H9 (cell line): Measurements from ENCODE around the gene MAPKAP1. TPM values are rescaled to one million over a fixed set of nuclear protein-coding genes. Genes with fewer than 3 reads are reported as not detected.

Experiments
- DNase-seq: peaks from one replicate; pipeline ENCODE4 v3.0.0-alpha.2; 2017
- H2AFZ ChIP-seq: one replicate; pipeline ENCODE4 v1.6.1; 2013; ENCODE audit warnings: mild to moderate bottlenecking, low read length, control low read depth, moderate library complexity
- H2AK5ac ChIP-seq: 2 replicates; pipeline ENCODE4 v1.6.1; 2013; ENCODE audit warnings: low read length, control low read depth, mixed read lengths; ENCODE audit not compliant: insufficient read length
- H2BK120ac ChIP-seq: one replicate; pipeline ENCODE4 v1.6.1; 2013; ENCODE audit warnings: low read depth, mild to moderate bottlenecking, low read length, control low read depth, inconsistent platforms; ENCODE audit not compliant: poor library complexity, severe bottlenecking
- H2BK12ac ChIP-seq: 2 replicates; pipeline ENCODE4 v1.6.1; 2013; ENCODE audit warnings: low read length, control low read depth, mixed read lengths, low read depth; ENCODE audit not compliant: insufficient read length
- H2BK15ac ChIP-seq: 2 replicates; pipeline ENCODE4 v1.6.1; 2013; ENCODE audit warnings: low read depth, low read length, control low read depth
- H2BK20ac ChIP-seq: one replicate; pipeline ENCODE4 v1.6.1; 2013; ENCODE audit warnings: low read depth, mild to moderate bottlenecking, low read length, control low read depth, inconsistent platforms; ENCODE audit not compliant: poor library complexity, severe bottlenecking
- H2BK5ac ChIP-seq: 2 replicates; pipeline ENCODE4 v1.6.1; 2013; ENCODE audit warnings: low read length, control low read depth, mixed read lengths; ENCODE audit not compliant: insufficient read length
- H3K14ac ChIP-seq: 2 replicates; pipeline ENCODE4 v1.6.1; 2013; ENCODE audit warnings: low read length, control low read depth; ENCODE audit not compliant: insufficient read depth
- H3K18ac ChIP-seq: 2 replicates; pipeline ENCODE4 v1.6.1; 2013; ENCODE audit warnings: low read depth, mild to moderate bottlenecking, mixed read lengths, low read length, control low read depth; ENCODE audit not compliant: insufficient read length
- H3K23ac ChIP-seq: 2 replicates; pipeline ENCODE4 v1.6.1; 2013; ENCODE audit warnings: low read length, control low read depth, mixed read lengths, low read depth; ENCODE audit not compliant: insufficient read length
- H3K23me2 ChIP-seq: 2 replicates; pipeline ENCODE4 v1.6.1; 2013; ENCODE audit warnings: low read depth, mild to moderate bottlenecking, mixed read lengths, low read length, control low read depth; ENCODE audit not compliant: insufficient read length, poor library complexity, severe bottlenecking
- H3K27ac ChIP-seq: 2 replicates; pipeline ENCODE4 v1.5.1; 2013; ENCODE audit warnings: low read length, control low read depth, mixed read lengths, low read depth; ENCODE audit not compliant: insufficient read length
- H3K27me3 ChIP-seq: 2 replicates; pipeline ENCODE4 v1.6.1; 2013; ENCODE audit warnings: low read length, control low read depth, inconsistent platforms; ENCODE audit not compliant: insufficient read depth
- H3K4ac ChIP-seq: 2 replicates; pipeline ENCODE4 v1.6.1; 2013; ENCODE audit warnings: low read depth, mild to moderate bottlenecking, control low read depth, inconsistent platforms, low read length, moderate library complexity
- H3K4me1 ChIP-seq: 2 replicates; pipeline ENCODE4 v1.6.1; 2013; ENCODE audit warnings: low read length, control low read depth, inconsistent platforms; ENCODE audit not compliant: insufficient read depth
- H3K4me2 ChIP-seq: 2 replicates; pipeline ENCODE4 v1.6.1; 2013; ENCODE audit warnings: low read length, control low read depth, mixed read lengths; ENCODE audit not compliant: insufficient read length, insufficient read depth
- H3K56ac ChIP-seq: 2 replicates; pipeline ENCODE4 v1.6.1; 2013; ENCODE audit warnings: low read depth, mild to moderate bottlenecking, mixed read lengths, low read length, control low read depth; ENCODE audit not compliant: insufficient read length
- H3K79me1 ChIP-seq: 2 replicates; pipeline ENCODE4 v1.6.1; 2013; ENCODE audit warnings: low read depth, mild to moderate bottlenecking, moderate library complexity, low read length, control low read depth, inconsistent platforms; ENCODE audit not compliant: insufficient read depth, poor library complexity, severe bottlenecking
- H3K79me2 ChIP-seq: 2 replicates; pipeline ENCODE4 v1.6.1; 2013; ENCODE audit warnings: low read length, control low read depth, inconsistent platforms; ENCODE audit not compliant: insufficient read depth
- H3K9ac ChIP-seq: 2 replicates; pipeline ENCODE4 v1.6.1; 2013; ENCODE audit warnings: low read length, control low read depth, mixed read lengths; ENCODE audit not compliant: insufficient read length; ENCODE audit errors: extremely low read depth
- H3K9me3 ChIP-seq: one replicate; pipeline ENCODE4 v1.6.1; 2013; ENCODE audit warnings: low read depth, low read length, inconsistent platforms; ENCODE audit not compliant: control insufficient read depth
- H3T11ph ChIP-seq: one replicate; pipeline ENCODE4 v1.6.1; 2013; ENCODE audit warnings: mild to moderate bottlenecking, low read length, control low read depth, inconsistent platforms
- H4K20me1 ChIP-seq: one replicate; pipeline ENCODE4 v1.6.1; 2013; ENCODE audit not compliant: control insufficient read depth, insufficient read length, insufficient read depth
- H4K5ac ChIP-seq: 2 replicates; pipeline ENCODE4 v1.6.1; 2013; ENCODE audit warnings: low read depth, mild to moderate bottlenecking, mixed read lengths, low read length, control low read depth; ENCODE audit not compliant: insufficient read length
- H4K8ac ChIP-seq: replicated peaks from 2 replicates; pipeline ENCODE4 v1.6.1; 2013; ENCODE audit warnings: low read length, control low read depth, mixed read lengths, low read depth; ENCODE audit not compliant: insufficient read length
- H4K91ac ChIP-seq: 2 replicates; pipeline ENCODE4 v1.6.1; 2013; ENCODE audit warnings: low read depth, mild to moderate bottlenecking, moderate library complexity, mixed read lengths, low read length, control low read depth; ENCODE audit not compliant: insufficient read length
- H3K27ac Mint-ChIP-seq, 3 experiments: 2 replicates in 2 of 3; 3 replicates in 1 of 3; pipeline ENCODE4 v1.8.0; 2020 to 2021; ENCODE audit warnings: mixed read lengths in 3 of 3, mild to moderate bottlenecking in 1 of 3, moderate library complexity in 1 of 3
- H3K27me3 Mint-ChIP-seq: 2 replicates; pipeline ENCODE4 v1.8.0; 2021; ENCODE audit warnings: low read depth, mild to moderate bottlenecking, moderate library complexity, mixed read lengths
- H3K36me3 Mint-ChIP-seq, 3 experiments: 2 replicates in 2 of 3; 3 replicates in 1 of 3; pipeline ENCODE4 v1.8.0; 2020 to 2021; ENCODE audit warnings: low read depth in 3 of 3, mixed read lengths in 3 of 3; ENCODE audit not compliant: insufficient read depth in 1 of 3
- H3K4me1 Mint-ChIP-seq, 2 experiments: 2 replicates each; pipeline ENCODE4 v1.8.0; 2020; ENCODE audit warnings: mixed read lengths in 2 of 2
- H3K4me3 Mint-ChIP-seq, 2 experiments: 2 replicates in 1 of 2; 3 replicates in 1 of 2; pipeline ENCODE4 v1.8.0; 2020 to 2021; ENCODE audit warnings: mild to moderate bottlenecking in 2 of 2, mixed read lengths in 2 of 2, moderate library complexity in 1 of 2
- H3K9me3 Mint-ChIP-seq, 2 experiments: 2 replicates in 1 of 2; 3 replicates in 1 of 2; pipeline ENCODE4 v1.8.0; 2020; ENCODE audit warnings: mild to moderate bottlenecking in 2 of 2, mixed read lengths in 2 of 2, moderate library complexity in 1 of 2
- CTCF ChIP-seq: fragments of 200-600 bp; sonication (generic); conservative IDR thresholded peaks from 3 replicates; pipeline ENCODE4 v1.8.0; 2021; ENCODE audit warnings: antibody characterized with exemption, mild to moderate bottlenecking
- WGBS: extraction: QIAGEN DNeasy Blood & Tissue Kit; methylation state at CpG from one replicate; pipeline ENCODE4 v1.1.7; 2013; ENCODE audit warnings: missing lambda C conversion rate, low lambda C conversion rate, mixed read lengths; ENCODE audit not compliant: insufficient read length; ENCODE audit errors: extremely low coverage; 5-methylcytosine and 5-hydroxymethylcytosine counted together
- total RNA-seq: library from RNA; stranded (reverse); gene quantifications from 2 replicates; pipeline ENCODE4 v1.2.1, GENCODE V29; 2021

Gene MAPKAP1
- total RNA-seq, 1 experiment from 2014 or later: 97.0 TPM

GRCh38 chr9:125752070-125752628 is 45.1 kb upstream of the MAPKAP1 start:
- no peaks in the 10 kb centered on the region for H3K27me3 ChIP-seq
- no peak overlapping the region for H3K14ac ChIP-seq
- peaks cover 73 to 80% of the 10 kb centered on the region in 2 experiments for H3K4me1 Mint-ChIP-seq
- H3K27ac ChIP-seq: no peak overlapping the region
- H3T11ph ChIP-seq: no peak overlapping the region
- H3K23ac ChIP-seq: no peak overlapping the region
- H3K36me3 Mint-ChIP-seq: peaks cover 10 to 18% (median 11%) of the 10 kb centered on the region in 3 experiments; a peak in 6 of 7 replicates
- H2AFZ ChIP-seq: no peak overlapping the region
- H3K18ac ChIP-seq: no peak overlapping the region
- H2BK5ac ChIP-seq: no peak overlapping the region
- H3K4me1 ChIP-seq: peaks cover 5% of the 10 kb centered on the region; the same call in 1 of the 2 replicates
- no peak overlapping the region for H4K5ac ChIP-seq
- no peaks in the 10 kb centered on the region for H3K79me1 ChIP-seq
- H3K23me2 ChIP-seq: peaks cover 10% of the 10 kb centered on the region
- H3K4me2 ChIP-seq: no peak overlapping the region
- no CpG with 5 or more reads among the region's 3 CpGs for WGBS
- no peak overlapping the region for H3K56ac ChIP-seq
- H2BK120ac ChIP-seq: no peak overlapping the region
- TF ChIP-seq CTCF: no peak
- DNase-seq: no peak
- no peak overlapping the region for H3K9ac ChIP-seq
- no peaks in the 10 kb centered on the region for H3K9me3 ChIP-seq
- H2AK5ac ChIP-seq: no peak overlapping the region
- peak overlapping the region in 1 of 3 experiments; percentile 96; a peak in 2 of 7 replicates for H3K27ac Mint-ChIP-seq
- H2BK15ac ChIP-seq: no peak overlapping the region
- peak overlapping the region; percentile 26 to 31; a peak in 2 of 5 replicates for H3K4me3 Mint-ChIP-seq
- H4K20me1 ChIP-seq: no peaks in the 10 kb centered on the region
- no peaks in the 10 kb centered on the region for H3K79me2 ChIP-seq
- H2BK20ac ChIP-seq: no peak overlapping the region
- H3K9me3 Mint-ChIP-seq: no peaks in the 10 kb centered on the region; a peak in 1 of 5 replicates
- no peak overlapping the region for H4K8ac ChIP-seq
- H3K27me3 Mint-ChIP-seq: no peaks in the 10 kb centered on the region
- H4K91ac ChIP-seq: no peak overlapping the region
- H3K4ac ChIP-seq: no peak overlapping the region
- no peak overlapping the region for H2BK12ac ChIP-seq
